NCI-H187 treated with DMSO at 0.1 percent for 48 hours (cell line): ENCODE data around the gene PSME4.
"Not testable (repeated sequence)": the region's sequence is repeated elsewhere in the genome, so short reads cannot be mapped to it uniquely, and the experiment has no call there.

Source experiments
- DNase-seq: peaks from one replicate; lab custom pipeline; 2025; lab: John Stamatoyannopoulos, UW

PSME4 gene

GRCh38 chr2:53881360-53881759 lies 89.4 kb downstream of the PSME4 start:
- no peak for DNase-seq

GRCh38 chr2:53880756-53881155 lies 90.0 kb downstream of the PSME4 start:
- no peak for DNase-seq

GRCh38 chr2:53877556-53877955 lies 93.2 kb downstream of the PSME4 start:
- no peak for DNase-seq

GRCh38 chr2:53877112-53877511 lies 93.7 kb downstream of the PSME4 start:
- no peak for DNase-seq

GRCh38 chr2:53874401-53874950 lies 96.3 kb downstream of the PSME4 start:
- no peak for DNase-seq

GRCh38 chr2:53867773-53868172 lies 103.0 kb downstream of the PSME4 start:
- DNase-seq = no peak

- DNase-seq = no peak
Measured at GRCh38 chr2:53867169-53867568, 103.6 kb downstream of the PSME4 start.

GRCh38 chr2:53865962-53866361 lies 104.8 kb downstream of the PSME4 start:
- no peak for DNase-seq

GRCh38 chr2:53865264-53865663 lies 105.5 kb downstream of the PSME4 start:
- no peak for DNase-seq

- DNase-seq = no peak
Measured at GRCh38 chr2:53863538-53864227, 107.1 kb downstream of the PSME4 start.

GRCh38 chr2:53861824-53862223 lies 109.0 kb downstream of the PSME4 start:
- no peak for DNase-seq

GRCh38 chr2:53859206-53860181 lies 111.3 kb downstream of the PSME4 start, which contains the start of gene GPR75:
Gene GPR75 (minus strand): TSS chr2:53859967. CDS start chr2:53854756, 5,211 bp downstream.
- no peak for DNase-seq

GRCh38 chr2:53856272-53856671 lies 114.5 kb downstream of the PSME4 start:
- DNase-seq = no peak

GRCh38 chr2:53854678-53855077 lies 116.1 kb downstream of the PSME4 start:
- no peak for DNase-seq

- DNase-seq = no peak
Measured at GRCh38 chr2:53852532-53852931, 118.3 kb downstream of the PSME4 start.

- DNase-seq = not testable (repeated sequence)
Measured at GRCh38 chr2:53851052-53851757, 119.6 kb downstream of the PSME4 start.

GRCh38 chr2:53848062-53848461 lies 122.7 kb downstream of the PSME4 start:
- no peak for DNase-seq

GRCh38 chr2:53843595-53843994 lies 127.2 kb downstream of the PSME4 start:
- no peak for DNase-seq

GRCh38 chr2:53842891-53843290 lies 127.9 kb downstream of the PSME4 start:
- DNase-seq = no peak

- not testable (repeated sequence) for DNase-seq
Measured at GRCh38 chr2:53841651-53842050, 129.1 kb downstream of the PSME4 start.

GRCh38 chr2:53840580-53840979 lies 130.2 kb downstream of the PSME4 start:
- DNase-seq = no peak

- not testable (repeated sequence) for DNase-seq
Measured at GRCh38 chr2:53829980-53830290, 140.9 kb downstream of the PSME4 start.
